HG03196 (cell line): Measurements from ENCODE around the gene ITPR3.

ENCODE experiments used
- ATAC-seq: cut with Tn5 transposase; IDR thresholded peaks from one replicate; pipeline ENCODE4 v1.9.1; 2021; ENCODE audit not compliant: unreplicated experiment

Gene ITPR3

DNA sequence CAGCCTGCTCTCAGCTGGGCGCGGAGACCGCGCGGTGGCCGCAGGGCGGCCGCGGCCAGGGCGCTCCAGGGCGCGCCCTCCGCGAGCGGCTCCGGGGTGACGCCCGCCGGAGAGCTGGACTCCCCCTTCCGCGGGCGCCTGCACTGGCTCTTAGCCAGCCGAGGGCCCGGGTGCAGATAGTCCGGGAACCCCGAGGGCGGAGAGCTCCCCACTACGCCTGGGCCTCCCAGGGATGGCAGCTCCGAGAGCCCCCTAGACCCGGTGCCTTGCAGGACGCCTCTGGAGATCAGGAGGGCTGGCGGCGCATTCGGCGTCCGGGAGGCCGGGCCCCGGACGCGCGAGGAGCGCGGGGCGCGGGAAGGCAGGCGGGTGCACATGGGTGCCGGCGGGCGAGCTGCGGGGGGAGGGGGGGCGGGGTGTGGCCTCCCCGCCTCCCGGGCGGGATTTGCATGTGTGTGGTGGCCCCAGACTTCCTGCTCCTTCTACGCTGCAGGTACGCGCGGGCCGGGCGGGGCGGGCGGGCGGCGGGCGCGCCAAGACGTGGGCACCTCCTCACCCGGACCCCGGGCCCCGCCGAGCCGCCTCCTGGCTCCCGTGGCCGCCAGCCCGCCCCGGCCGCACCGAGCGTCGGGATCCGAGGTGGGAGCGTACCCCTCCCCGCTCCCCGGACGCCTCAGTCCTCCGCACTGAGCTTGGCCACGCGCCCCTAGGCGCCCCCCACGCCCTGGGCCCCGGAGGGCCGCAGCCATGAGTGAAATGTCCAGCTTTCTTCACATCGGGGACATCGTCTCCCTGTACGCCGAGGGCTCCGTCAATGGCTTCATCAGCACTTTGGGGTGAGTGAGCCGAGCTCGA lies at the start of gene ITPR3:
Gene ITPR3, plus strand, starts transcription at position 467 of the 855 bp plus-strand sequence. Its CDS starts 281 bp downstream, at position 748.
- ATAC-seq, result peak; percentile 50

DNA sequence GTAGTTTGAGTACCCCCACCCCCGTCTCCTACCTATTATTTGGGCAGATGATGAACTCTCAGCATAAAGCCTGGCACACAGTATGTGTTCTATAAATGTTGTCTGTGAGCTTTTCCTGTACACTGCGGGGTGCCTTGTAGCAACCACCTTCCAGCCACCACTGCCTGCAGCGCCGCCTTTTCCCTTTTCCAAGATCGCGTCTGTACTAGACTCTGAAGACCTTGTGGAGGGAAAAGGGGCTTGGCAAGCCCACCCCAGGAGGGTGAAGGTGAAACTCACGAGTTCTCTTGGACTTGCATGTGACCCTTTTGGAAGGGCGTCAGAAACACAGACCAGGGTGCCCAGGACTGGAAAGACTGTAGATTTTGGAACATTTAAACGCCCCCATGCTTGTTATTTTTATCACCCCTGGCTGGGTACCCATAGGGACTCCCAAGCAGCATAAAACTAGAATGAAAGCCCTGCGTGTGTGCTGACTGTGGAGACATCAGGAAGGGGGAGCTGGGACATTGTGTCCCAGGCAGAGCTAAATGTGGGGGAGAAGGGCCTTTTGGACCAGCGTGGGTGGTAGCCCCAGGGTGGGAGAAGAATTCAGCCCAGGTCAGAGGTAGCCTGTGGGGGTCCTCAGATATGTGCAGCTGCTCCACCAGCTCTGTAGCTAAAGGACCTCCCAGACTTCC lies 49.3 kb upstream of the ITPR3 start:
- ATAC-seq, result peak; percentile 5

DNA sequence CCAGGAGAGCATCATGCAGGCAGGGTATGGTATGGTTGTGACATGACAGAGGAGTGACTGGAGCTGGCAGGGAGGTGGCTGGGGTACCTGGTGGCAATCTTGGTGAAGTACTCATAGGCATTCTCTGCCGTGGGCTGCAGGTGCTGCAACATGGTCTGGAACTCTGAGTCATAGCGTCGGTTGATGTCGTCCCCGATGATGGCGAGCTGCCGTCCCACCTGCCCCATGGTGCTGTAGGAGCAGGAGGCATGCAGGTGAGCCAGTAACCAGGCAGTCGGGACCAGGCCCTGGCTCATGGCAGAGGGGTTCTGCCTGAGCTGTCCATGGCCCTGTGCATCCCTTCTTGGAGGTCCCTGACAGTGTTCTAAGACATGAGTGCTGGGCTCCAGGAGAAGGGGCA lies 45.9 kb upstream of the ITPR3 start:
- ATAC-seq, result no peak

DNA sequence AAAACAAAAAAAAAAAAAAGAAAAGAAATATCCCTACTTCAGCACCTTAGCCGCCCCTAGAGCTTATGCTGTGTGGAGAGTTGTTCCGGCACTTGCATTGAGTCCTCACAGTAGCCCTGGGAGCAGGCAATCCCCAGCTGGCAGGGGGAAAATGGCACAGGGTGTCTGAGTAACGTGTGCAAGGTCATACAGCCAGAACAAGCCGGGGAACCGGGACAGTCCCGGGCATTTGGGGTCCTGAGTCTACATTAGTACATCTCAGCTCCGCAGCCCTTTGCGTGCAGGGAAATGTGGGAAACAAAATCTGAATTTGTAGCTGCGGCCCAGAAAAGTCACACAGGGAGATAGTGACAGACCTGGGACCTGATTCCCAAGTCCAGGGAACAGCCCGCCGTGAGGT lies 44.5 kb upstream of the ITPR3 start:
- ATAC-seq, result no peak

DNA sequence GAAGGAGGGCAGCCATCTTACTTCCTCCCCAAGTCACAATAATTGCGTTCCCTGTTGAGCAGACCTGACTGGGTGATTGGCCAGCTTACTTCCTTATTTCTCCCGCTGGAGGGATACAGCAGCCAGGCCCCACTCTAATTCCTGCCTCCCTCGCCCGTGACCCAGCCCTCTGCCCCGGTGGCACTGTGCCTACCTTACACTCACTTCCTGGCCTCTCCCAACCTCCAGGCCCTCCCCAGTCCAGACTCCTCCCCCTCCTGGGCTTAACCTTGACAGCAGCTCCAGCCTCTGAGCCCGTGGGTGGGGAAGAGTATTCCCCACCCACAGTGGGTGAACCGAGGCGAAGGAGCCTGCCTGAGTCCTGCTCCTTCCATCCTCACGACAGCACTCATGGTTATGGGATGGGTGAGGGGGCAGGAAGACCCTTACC lies 44.0 kb upstream of the ITPR3 start:
- ATAC-seq, result no peak

DNA sequence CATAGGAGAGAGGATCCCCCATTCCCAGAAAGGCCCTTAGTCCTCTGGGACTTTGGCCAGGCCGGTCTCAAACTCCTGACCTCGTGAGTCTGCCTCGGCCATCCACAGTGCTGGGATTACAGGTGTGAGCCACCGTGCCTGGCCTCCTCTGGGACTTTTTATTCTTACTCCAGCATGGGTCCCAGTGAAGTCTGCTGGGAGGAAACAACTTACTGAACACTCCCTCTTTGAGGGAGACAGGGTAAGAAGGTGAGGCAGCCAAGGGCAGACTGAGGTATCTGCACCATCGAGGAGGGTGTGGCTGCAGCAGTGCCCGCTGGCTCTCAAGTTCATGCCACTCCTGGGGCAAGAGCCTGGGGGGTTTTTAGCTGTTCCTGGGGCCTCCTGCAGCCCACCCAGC lies 43.4 kb upstream of the ITPR3 start:
- no peak for ATAC-seq

DNA sequence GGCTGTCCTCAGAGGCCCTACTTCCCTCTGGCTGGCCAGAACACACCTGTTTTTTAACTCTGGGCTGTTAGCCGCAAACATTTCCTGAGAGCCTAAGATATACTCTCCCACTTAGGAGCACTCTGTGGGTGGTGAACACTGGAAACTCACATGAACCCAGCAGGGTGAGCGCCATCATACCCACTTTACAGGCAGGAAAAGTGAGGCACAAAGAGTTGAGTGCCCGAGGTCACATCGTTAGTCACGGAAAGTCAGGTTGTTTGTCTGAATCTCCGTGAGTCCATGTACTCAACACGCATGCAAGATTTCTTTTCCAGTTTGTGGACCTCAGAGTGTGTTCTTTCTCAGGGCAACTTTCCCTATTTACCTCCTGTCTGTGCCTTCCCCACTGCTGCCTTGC lies 43.0 kb upstream of the ITPR3 start:
- no peak for ATAC-seq

DNA sequence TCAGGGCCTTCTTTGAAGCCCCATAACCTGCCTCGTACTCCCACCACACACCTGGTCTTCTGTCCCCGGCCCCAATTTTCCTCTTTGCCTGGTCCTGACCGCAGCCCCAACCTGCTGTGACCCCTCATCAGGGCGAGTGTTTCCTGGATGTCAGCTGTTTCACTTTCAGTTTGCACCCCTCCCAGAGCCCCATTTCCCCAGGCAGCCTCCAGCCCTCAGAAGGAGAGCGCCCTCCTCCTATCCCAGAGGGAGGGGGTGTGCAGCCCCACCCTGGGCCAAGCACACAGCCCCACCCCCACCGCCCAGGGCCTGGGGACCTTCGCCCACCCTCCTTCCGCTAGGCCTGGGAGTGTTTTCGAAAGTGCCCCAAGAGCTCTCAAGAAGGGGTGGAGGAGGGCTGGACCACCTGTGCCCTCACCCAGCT lies 42.5 kb upstream of the ITPR3 start:
- no peak for ATAC-seq

DNA sequence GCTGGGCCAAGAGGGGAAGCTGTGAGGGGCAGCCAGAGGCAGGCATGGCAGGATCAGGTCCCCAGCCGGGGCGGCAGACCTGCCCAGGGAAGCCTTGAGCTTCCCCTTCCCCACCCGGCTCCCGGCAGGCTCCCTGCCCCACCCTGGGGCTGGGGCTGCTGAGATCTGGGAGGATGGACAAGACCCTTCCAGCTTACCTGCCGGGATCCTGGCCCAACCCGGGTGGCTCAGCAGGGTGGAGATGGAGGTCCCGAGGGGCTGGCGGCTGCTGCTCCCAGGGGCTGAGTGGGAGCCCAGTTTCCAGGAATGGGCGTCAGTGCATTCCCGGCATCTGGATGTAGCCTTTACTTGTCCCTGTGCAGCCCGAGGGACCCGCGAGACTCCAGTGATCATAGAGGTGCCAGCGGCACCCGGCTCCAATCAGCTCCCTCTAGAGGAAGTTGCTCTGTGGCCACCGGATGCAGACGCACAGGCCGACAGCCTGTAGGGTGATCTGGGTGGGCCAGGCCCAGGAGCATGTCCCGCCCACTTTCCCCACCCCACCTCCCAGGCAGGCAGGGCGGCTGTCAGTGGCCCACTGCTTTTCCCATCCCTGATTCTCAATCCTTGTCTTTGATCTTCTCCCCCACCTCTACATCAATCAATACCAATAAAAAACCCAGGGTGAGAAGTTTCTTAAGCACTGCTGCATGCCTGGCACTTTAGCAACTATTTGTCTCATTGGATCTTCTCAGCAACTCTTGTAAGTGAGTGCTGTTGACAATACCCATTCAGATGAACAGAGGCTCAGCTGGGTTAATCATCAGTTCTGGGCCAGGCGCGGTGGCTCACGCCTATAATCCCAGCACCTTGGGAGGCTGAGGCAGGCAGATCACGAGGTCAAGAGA lies 41.1 kb upstream of the ITPR3 start, which contains the start of gene BAK1:
Gene BAK1, minus strand, starts transcription at position 449 of the 887 bp plus-strand sequence. CDS start 2,672 bp downstream, outside the sequence.
- peak; percentile 89 for ATAC-seq

DNA sequence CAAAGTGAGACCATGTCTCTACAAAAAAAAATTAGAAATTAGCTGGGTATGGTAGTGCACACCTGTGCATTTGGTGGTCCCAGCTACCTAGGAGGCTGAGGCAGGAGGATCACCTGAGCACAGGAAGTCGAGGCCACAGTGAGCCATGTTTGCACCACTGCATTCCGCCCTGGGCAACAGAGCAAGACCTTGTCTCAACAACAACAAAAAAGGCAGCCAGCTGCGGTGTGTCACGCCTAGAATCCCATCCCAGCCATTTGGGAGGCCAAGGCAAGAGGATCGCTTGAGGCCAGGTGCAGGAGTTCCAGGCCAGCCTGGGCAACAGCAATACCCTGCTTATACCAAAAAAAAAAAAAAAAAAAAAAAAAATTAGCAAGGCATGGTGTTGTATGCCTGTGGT lies 39.9 kb upstream of the ITPR3 start:
- ATAC-seq, result no peak

DNA sequence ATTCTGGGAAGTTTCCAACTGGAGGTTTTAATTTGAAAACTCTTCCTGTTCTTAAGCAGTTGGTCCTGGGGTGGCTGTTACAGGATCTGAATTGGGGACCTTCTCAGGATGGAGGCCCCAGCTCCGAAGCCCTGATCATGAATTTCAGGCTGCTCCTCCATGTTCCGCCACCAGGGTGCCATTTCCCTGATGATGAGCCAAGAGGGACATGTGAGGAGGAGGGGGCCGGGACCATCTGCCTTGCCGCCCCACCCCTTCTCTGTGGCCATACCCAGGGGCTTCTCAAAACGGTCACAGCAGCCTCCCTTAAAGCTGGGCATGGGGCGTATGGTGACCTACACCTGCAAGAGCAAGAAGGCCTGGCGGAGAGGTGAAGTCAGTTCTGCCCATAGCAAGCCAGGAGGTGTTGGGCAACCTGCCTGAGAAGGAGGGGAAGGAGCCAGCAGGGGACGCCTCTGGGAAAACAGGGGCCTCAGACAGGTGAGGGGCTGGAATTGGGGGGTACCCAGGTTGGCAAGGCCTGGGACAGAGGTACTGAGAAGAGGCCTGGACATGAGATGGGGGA lies 37.4 kb upstream of the ITPR3 start:
- no peak for ATAC-seq

DNA sequence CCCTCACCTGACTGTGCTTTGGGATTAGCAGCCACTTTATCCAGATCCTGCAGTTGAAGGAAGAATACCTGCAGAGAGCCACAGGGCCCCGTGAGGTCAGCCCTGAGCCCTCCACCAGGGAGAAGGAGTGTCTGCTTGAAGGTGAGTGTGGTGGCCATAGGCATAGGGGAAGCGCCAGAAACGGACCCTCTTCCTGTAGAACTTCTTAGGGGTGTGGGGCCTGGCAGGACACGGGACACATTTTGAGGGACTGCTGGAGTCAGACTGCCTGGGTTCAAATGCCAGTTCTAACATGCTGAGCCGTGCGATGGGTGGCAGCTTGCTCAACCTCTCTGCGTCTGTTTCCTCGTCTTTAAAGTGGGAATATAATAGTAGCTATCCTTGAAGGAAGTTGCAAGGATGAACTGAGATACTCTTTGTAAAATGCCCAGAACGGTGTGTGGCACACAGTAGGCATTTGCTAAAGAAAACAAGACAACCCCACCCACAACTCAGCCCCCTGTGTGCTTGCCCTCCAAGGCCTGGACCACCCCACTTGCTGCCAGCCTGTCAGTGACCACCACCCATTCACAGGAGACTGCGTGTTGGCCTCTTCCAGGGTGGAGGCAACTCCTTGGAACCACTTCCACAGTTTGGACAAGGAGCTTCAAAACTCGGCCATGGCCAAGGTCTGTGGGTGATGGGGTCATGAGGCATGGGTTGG lies 36.3 kb upstream of the ITPR3 start:
- no peak for ATAC-seq

DNA sequence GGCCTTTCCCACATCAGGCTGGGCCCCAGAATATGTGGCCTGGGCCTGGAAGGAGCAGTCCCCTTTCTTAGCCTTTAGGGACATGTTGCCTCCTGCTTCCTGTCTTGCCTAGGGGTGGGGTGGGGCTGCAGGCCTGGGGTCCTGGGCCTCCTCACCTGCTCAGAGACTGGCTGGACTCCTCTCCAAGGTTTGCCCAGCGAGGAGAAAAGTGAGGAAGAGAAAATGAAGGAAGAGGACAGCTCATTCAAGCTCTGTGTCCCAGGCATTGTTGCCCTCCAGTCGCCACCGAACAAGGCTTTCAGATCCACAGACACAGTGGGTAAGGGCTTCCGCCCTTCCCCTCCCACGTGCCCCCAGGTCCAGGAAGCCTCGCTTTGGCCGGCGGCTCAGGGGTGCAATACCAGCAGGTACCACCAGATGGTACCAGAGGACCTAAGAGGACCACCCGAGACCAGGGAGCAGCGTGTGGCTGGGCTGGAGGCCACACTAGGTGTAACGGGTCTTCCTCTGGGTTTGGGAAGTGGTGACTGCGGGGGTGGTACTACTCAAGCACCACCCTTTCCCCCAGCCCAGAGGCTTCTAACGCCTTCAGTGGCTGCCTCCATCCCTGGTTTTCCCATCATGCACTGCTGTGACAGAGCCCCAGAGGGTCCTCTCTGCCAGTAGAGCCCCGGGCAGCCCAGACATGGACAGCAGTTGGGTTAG lies 35.6 kb upstream of the ITPR3 start:
- no peak for ATAC-seq

DNA sequence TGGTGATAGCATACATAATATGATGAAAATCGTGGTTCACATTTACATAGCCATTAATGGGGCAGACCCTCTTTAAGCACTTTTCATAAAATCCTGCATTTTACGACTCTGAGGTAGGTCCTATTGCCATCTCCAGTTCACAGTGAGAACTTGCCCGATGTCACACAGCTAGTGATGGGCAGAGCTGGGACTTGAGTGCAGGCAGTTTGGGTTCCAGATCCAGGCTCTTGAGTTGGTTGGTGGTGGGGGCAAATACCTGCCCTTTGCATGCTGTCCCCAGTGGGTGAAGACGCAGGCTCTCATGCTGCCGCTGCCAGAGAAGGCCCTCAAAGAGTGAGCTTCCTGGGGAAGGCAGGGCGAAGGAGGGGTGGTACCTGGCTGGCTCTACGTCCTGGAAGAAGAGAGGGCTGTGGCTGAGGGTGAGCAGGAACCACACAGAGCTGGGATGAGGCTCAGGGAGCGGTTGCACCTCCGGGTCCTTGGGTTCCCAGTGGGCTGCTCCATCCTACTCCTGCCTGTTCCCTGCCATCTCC lies 34.9 kb upstream of the ITPR3 start:
- no peak for ATAC-seq

DNA sequence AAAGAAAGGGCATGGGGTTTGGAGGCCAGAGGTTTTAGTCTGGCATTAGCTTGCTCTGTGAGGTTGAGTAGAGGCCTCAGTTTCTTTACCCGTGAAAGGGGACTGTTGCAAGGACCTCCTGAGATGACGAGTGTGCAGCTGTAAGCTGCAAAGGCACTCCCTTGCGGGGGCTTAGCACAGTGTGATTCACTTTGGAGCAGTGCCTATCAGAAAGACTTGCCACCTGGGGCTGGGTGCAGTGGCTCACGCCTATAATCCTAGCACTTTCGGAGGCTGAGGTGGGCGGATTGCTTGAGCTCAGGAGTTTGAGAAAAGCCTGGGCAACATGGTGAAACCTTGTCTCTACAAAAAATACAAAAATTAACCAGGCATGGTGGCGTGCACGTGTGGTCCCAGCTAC lies 33.6 kb upstream of the ITPR3 start:
- no peak for ATAC-seq

DNA sequence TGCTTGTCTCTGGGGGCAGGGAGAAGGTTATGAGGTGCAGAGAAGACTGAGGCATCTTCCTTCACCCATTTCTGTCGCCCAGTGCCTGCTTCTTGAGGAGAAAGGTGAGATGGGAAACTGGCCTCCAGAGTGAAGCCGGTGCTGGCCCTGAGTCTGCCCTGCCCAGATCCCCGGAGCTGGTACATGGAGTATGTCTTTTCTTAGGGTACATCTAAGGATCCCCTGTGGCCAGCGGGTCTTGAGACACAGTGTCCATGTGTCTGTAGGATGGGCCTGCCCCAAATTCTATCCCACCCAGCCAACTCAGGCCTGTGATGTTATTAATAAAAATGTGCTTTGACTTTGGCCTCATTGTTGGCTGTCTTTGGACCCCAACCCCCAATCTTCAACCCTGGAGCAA lies 32.2 kb upstream of the ITPR3 start:
- no peak for ATAC-seq

DNA sequence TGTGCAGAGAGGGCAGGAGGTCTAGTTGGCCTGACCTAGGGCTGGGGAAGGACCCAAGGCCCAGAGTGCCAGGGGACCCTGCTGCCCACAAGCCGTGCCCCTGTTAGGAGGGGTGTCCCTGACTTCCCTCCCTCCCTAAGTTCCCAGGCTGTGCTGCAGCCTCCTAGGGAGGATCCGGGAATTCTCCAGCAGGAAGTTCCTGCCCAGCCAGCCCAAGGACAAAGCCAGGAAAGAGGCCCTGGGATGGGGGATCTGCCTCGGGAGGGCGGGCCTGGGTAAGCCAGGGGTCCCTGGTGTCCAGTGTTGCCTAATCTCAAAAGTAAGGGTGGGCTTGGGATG lies 31.8 kb upstream of the ITPR3 start:
- no peak for ATAC-seq

DNA sequence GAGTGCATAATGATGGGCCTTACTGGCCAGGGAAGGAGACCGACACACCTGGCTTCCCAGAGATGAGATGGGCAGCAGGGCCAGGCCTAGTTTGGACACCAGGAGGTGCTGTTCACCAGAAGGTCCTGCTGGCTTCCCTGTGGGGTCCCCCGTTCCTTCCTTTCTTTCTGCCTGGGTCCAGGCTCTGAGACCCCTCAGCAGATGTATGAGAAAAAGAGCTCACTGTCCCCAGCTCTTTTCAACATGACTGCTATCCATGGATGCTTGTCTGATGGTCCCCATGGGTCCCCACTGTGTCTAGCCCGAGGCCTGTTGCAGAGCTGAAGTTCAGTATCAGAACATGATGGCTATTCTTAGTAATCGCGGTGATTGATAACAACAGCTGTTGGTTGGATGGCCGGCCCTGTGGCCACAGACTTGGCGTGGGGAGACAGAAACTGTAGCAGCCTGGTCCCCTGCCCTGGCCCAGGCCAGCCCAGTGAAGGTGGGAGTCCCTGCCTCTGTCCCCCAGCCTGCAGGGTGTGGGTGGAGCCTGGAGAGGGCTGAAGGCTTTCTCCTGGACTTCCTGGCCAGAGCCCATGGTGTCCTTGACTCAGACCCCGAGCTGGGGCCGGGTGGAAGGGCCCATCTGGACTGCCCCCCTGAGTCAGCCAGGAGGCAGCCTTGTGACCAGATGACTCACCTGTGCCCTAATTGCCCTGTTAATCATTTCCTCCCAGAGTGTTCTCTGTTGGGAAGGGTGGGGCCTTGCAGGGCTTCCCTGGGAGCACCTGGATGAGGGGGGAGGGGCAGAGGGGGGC lies 31.2 kb upstream of the ITPR3 start:
- peak; percentile 28 for ATAC-seq
